GM21447 (cell line): ENCODE measurements around the gene LRMDA.
"Not testable (repeated sequence)": the region's sequence is repeated elsewhere in the genome, so short reads cannot be mapped to it uniquely, and the experiment has no call there.

ENCODE experiments used
- ATAC-seq: cut with Tn5 transposase; IDR thresholded peaks from one replicate; pipeline ENCODE4 v1.9.1; 2021; ENCODE audit not compliant: unreplicated experiment

The LRMDA gene

GRCh38 chr10:75733135-75733890 is 301.9 kb downstream of the LRMDA start:
- ATAC-seq = no peak

- ATAC-seq = no peak
Measured at GRCh38 chr10:75736151-75736640, 304.8 kb downstream of the LRMDA start.

- no peak for ATAC-seq
Measured at GRCh38 chr10:75736889-75737579, 305.6 kb downstream of the LRMDA start.

GRCh38 chr10:75737580-75737949 is 306.1 kb downstream of the LRMDA start:
- no peak for ATAC-seq

- no peak for ATAC-seq
Measured at GRCh38 chr10:75738924-75739323, 307.5 kb downstream of the LRMDA start.

GRCh38 chr10:75739414-75740143 is 308.2 kb downstream of the LRMDA start:
- no peak for ATAC-seq

- ATAC-seq = no peak
Measured at GRCh38 chr10:75740541-75740940, 309.1 kb downstream of the LRMDA start.

- ATAC-seq = no peak
Measured at GRCh38 chr10:75742355-75742754, 310.9 kb downstream of the LRMDA start.

GRCh38 chr10:75743291-75743778 is 311.9 kb downstream of the LRMDA start:
- no peak for ATAC-seq

- no peak for ATAC-seq
Measured at GRCh38 chr10:75744261-75744660, 312.8 kb downstream of the LRMDA start.

- ATAC-seq = no peak
Measured at GRCh38 chr10:75746356-75746755, 314.9 kb downstream of the LRMDA start.

- not testable (repeated sequence) for ATAC-seq
Measured at GRCh38 chr10:75750093-75750875, 318.9 kb downstream of the LRMDA start.

GRCh38 chr10:75751232-75751631 is 319.8 kb downstream of the LRMDA start:
- no peak for ATAC-seq

- no peak for ATAC-seq
Measured at GRCh38 chr10:75753621-75754020, 322.2 kb downstream of the LRMDA start.

GRCh38 chr10:75754096-75754831 is 322.8 kb downstream of the LRMDA start:
- no peak for ATAC-seq

GRCh38 chr10:75755528-75755927 is 324.1 kb downstream of the LRMDA start:
- no peak for ATAC-seq

- ATAC-seq = no peak
Measured at GRCh38 chr10:75761289-75761688, 329.9 kb downstream of the LRMDA start.

- ATAC-seq = no peak
Measured at GRCh38 chr10:75762431-75762802, 331.0 kb downstream of the LRMDA start.

- no peak for ATAC-seq
Measured at GRCh38 chr10:75763652-75764051, 332.2 kb downstream of the LRMDA start.
